ENCODE results near the gene TATDN2.

TATDN2 gene

DNA sequence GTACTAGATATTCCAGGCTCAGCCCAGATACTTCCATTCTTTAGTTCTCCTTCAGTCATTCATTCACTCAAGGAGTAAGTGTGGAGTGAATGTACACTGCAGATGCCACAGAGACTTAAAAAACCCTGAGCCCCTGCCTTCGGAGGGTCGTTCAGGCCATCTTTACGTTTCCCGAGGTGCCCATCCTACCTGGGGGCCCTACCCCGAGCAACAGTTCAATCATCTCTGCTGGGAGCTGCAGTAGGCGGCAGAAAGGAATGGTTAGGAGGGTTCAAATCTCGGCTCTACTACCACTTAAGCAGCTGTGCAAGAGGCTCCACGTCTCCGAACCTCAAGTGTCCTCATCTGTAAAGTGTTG, 72.0 kb downstream of the TATDN2 start:
- no peak for FAIRE-seq

DNA sequence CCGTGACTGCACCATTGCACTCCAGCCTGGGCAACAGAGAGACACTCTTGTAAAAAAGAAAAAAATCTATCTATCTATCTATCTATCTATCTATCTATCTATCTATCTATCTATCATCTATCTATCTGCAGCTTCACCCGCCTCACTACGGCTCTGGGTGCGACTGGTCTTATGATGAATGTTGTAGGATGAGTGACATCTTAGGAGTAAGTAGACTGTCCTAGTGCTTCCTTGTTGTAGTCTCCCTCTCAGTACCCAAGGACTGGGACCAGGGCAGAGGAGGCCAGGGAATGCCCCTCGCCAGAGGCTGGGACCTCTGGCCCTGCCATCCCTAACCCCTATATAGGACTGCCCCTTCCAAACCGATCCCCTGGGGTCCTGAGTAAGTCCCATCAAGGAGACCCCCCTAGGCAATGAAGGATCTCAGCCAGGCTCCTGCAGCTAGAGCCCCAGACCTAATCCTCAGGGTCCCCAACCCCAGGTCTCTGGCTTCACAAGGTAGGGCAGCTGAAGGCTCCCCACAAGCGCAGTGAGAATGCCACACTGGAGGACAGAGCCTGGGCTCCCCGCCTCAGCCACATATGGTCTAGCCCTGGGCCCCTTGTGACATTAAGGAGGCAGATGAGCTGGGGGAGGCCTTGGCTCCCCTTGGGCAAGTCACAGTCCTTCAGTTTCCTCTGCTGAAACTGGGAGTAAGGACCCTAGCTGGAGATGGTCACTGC, 73.5 kb downstream of the TATDN2 start:
- FAIRE-seq, result no peak

DNA sequence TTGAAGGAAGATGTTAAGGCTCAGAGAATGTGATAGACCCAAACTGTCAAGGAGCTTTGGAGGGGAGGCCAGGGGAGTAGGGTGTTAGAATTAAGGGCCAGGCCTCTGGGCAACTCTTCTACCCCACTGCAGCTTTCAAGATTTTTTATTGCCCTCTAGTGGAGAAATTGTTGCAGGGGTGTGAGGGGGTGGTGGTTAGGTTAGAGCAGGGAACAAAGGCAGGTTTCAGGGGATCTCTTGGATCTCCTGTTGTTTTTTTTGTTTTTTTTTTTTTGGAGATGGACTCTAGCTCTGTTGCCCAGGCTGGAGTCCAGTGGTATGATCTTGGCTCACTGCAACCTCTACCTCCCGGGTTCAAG, 74.1 kb downstream of the TATDN2 start:
- no peak for FAIRE-seq

DNA sequence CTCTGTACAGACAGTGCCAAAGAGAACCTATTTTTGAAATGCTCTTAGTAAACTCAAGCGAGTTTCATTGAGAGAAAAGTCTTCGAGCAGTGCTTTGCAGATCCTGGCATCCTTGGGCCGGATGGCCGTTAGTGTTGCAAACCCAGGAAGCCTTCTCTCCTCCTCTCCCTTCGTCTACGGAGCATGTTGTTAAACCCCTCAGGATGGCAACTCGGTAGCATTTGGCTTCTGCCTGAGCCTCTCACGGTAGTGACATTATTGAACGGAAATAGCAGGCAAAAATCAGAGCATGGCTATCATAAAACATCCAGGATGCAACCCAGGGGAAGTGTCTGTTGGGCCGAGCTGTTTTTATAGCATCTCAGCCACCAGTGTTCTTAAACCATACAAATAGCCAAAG, 79.3 kb downstream of the TATDN2 start:
- no peak for FAIRE-seq

DNA sequence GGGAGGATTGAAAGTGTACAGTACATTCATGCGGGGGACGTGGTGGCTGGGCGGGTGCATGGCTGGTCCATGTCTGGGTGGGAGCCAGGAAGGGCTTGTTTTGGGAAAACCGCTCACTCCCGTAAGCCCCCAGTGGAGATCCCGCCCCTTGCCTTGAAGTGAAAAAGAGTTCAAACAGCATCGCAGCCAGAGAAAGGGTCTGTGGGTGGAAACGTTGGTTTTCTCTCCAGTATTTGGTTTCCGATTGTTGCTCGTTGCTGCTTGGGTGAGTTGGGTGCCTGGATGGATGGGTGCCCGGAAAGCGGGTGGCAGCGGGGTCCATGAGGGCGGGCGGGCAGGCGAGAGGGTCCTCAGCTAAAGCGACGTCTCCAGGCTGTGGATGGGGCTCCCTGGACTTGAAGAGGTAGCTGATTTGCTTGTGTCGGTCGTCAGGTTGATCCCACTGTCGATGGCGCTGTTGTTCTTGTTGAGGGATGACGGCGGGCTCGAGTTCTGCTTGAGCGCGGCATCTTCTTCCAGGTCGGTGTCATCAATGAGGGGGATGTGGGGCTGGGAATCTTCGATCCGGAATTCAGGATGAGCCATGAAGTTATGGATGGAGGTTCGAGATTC, 80.3 kb downstream of the TATDN2 start:
- FAIRE-seq, result no peak

DNA sequence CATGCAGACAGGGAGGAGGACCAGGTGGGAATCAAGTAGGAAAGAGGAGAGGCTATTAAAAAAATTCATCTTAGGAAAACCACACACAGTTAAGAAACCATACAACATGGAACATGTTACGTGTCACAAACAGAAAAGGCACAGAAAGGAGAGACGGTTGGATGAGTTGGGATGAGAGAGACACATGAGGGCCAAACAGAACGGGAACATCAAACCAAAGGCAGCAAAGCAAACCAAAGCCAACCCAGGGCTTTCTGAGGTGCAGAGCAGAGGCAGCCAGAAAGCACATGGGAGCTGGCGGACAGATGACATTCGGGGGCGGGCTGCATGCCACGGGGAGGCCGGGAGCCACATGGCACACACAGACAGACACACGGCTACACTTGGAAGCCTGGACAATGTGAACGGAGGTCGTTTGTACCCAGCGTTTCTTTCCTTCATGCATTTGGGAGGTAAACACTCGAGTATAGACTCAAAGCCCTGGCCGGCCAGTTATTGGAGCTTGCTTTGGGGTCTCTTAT, 81.3 kb downstream of the TATDN2 start:
- FAIRE-seq, result no peak

DNA sequence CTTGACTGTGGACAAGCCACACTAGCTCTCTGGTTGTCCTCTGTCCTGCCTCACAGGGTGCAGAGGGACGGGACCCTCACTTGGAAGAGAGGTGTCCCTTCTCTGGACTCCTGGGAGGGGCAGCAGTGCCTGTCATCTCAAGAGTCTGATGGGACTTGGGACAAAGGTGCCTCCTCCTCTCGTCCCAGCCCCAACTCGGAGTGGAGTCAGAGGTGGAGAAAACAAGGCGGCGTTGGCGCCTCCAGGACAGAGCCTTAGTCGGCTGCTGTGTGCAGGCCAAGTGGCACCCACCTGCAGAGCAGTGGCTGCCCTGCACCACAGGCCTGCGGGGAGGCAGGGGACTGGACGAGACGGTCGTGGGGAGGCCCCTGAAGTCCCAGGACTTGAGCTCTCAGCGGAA, 82.1 kb downstream of the TATDN2 start:
- no peak for FAIRE-seq

Data from colon (tissue), 2 donors.